ENCODE data around the gene INSIG2. TPM values are rescaled to one million over a fixed set of nuclear protein-coding genes. Genes with fewer than 3 reads are reported as not detected.

The INSIG2 gene
- total and polyA plus RNA-seq, 2 of the 8 experiments (the other 6 are each of a cell fraction or from before 2014, with no cell fraction given): 7.0 to 11.2 TPM

GRCh38 chr2:118145806-118146205 lies 57.5 kb downstream of the INSIG2 start:
- H3K4ac ChIP-seq (replicated peaks; ENCODE audit: insufficient read length, low read depth, low read length): no peak overlapping the region
- ChIA-PET POLR2A (ENCODE audit: partially characterized antibody) (no interaction called here), CTCF (ENCODE audit: partially characterized antibody) (no interaction called here)
- no peak overlapping the region for H2AFZ ChIP-seq (ENCODE audit: low read length)
- H3K79me2 ChIP-seq (ENCODE audit: control insufficient read depth in 1 of 2, insufficient read depth in 2 of 2, low read length in 2 of 2): no peaks in the 10 kb centered on the region
- H2BK20ac ChIP-seq (ENCODE audit: low read length): no peak overlapping the region
- no peak overlapping the region for H4K5ac ChIP-seq (ENCODE audit: insufficient read length, low read depth, low read length)
- 91% methylated on average over 6 of the region's 6 CpGs; no CpG with 5 or more reads in 1 of the 2 experiments for WGBS, 2 experiments (ENCODE audit: extremely low coverage in 1 of 2, insufficient coverage in 1 of 2, insufficient read length in 1 of 2, insufficient replicate concordance in 2 of 2, low coverage in 1 of 2, low lambda C conversion rate in 2 of 2, missing lambda C conversion rate in 1 of 2)
- no peaks in the 10 kb centered on the region for H3K36me3 ChIP-seq (ENCODE audit: control insufficient read depth in 2 of 4, insufficient read depth in 4 of 4, low read length in 3 of 4)
- no peak overlapping the region for H3K23ac ChIP-seq (ENCODE audit: insufficient read length)
- no peak overlapping the region for H3K56ac ChIP-seq (replicated peaks; ENCODE audit: insufficient read length, low read depth, low read length)
- H2BK15ac ChIP-seq (ENCODE audit: low read length): no peak overlapping the region
- no peaks in the 10 kb centered on the region for H3K23me2 ChIP-seq (ENCODE audit: low read depth, low read length)
- no peak overlapping the region for H3K14ac ChIP-seq (ENCODE audit: insufficient read length)
- H4K20me1 ChIP-seq (replicated peaks in 1 of 2; ENCODE audit: control insufficient read depth in 1 of 2, insufficient read depth in 2 of 2, low read length in 2 of 2): no peaks in the 10 kb centered on the region
- H3K27me3 ChIP-seq (replicated peaks in 1 of 4; ENCODE audit: control insufficient read depth in 3 of 4, extremely low read depth in 1 of 4, insufficient read depth in 3 of 4, low read length in 3 of 4): no peaks in the 10 kb centered on the region
- no peaks in the 10 kb centered on the region; a peak in 1 of 4 replicates for H3K9me3 ChIP-seq (ENCODE audit: insufficient read depth in 2 of 2, low read depth in 1 of 2, low read length in 1 of 2)
- H3K27ac ChIP-seq (ENCODE audit: low read depth, low read length): no peak overlapping the region
- no peak overlapping the region for H2BK120ac ChIP-seq (replicated peaks; ENCODE audit: low read depth, low read length)
- no peak overlapping the region for H3K9ac ChIP-seq (replicated peaks in 1 of 4; ENCODE audit: extremely low read depth in 1 of 4, low read depth in 3 of 4, low read length in 3 of 4)
- H2BK12ac ChIP-seq (ENCODE audit: low read depth, low read length): no peak overlapping the region
- H3K4me3 ChIP-seq (ENCODE audit: extremely low read depth in 1 of 4, insufficient read depth in 2 of 4, low read depth in 3 of 4, low read length in 4 of 4): no peak overlapping the region
- H2BK5ac ChIP-seq (ENCODE audit: low read depth, low read length): no peak overlapping the region
- H3K4me1 ChIP-seq (replicated peaks in 1 of 4; ENCODE audit: control insufficient read depth in 3 of 4, insufficient read depth in 4 of 4, low read length in 3 of 4): no peaks in the 10 kb centered on the region; a peak in 1 of 7 replicates
- H3K18ac ChIP-seq (ENCODE audit: extremely low read depth, low read length): no peak overlapping the region
- H3K4me2 ChIP-seq (ENCODE audit: insufficient read depth in 1 of 2, low read depth in 2 of 2, low read length in 2 of 2): no peak overlapping the region
- DNase-seq (ENCODE audit: low read depth in 1 of 2, low spot score in 2 of 2): no peak
- H4K8ac ChIP-seq (ENCODE audit: extremely low read depth, insufficient read depth, low read length): no peak overlapping the region
- peak overlapping the region; percentile 60; the same call in 1 of the 2 replicates for H2AK5ac ChIP-seq (ENCODE audit: low read depth, low read length)
- FAIRE-seq: no peak
- H4K91ac ChIP-seq (replicated peaks; ENCODE audit: insufficient read length, low read length): no peak overlapping the region
- no peaks in the 10 kb centered on the region for H3K79me1 ChIP-seq (ENCODE audit: low read depth, low read length)
- TF ChIP-seq SIN3A (conservative IDR thresholded peaks at IDR 0.05 in 1 of 2, IDR thresholded peaks at IDR 0.05 in 1 of 2; ENCODE audit: low read depth in 1 of 2, low read length in 2 of 2) (no peak), FOSL1 (IDR thresholded peaks at IDR 0.05; ENCODE audit: insufficient read depth, low read depth, low read length) (no peak), SIRT6 (IDR thresholded peaks at IDR 0.05; ENCODE audit: low read length) (no peak), SP2 (IDR thresholded peaks at IDR 0.05; ENCODE audit: low read length) (no peak), EZH2 (IDR thresholded peaks at IDR 0.05; ENCODE audit: low read depth, low read length, severe bottlenecking) (no peak), PHF8 (conservative IDR thresholded peaks at IDR 0.05; ENCODE audit: low read depth, low read length) (no peak), RFX5 (IDR thresholded peaks at IDR 0.05; ENCODE audit: borderline replicate concordance, low read depth, low read length) (no peak), CHD1 (IDR thresholded peaks at IDR 0.05; ENCODE audit: low read depth, low read length) (no peak), TAF7 (optimal IDR thresholded peaks at IDR 0.05; ENCODE audit: borderline replicate concordance, low read depth, low read length) (no peak), RBBP5 (IDR thresholded peaks at IDR 0.05; ENCODE audit: borderline replicate concordance, low read depth, low read length) (no peak), TCF12 (IDR thresholded peaks at IDR 0.05; ENCODE audit: low read depth, low read length) (no peak), SUZ12 (IDR thresholded peaks at IDR 0.05; ENCODE audit: low read length) (no peak)
- TF ChIP-seq, protein P1, sequence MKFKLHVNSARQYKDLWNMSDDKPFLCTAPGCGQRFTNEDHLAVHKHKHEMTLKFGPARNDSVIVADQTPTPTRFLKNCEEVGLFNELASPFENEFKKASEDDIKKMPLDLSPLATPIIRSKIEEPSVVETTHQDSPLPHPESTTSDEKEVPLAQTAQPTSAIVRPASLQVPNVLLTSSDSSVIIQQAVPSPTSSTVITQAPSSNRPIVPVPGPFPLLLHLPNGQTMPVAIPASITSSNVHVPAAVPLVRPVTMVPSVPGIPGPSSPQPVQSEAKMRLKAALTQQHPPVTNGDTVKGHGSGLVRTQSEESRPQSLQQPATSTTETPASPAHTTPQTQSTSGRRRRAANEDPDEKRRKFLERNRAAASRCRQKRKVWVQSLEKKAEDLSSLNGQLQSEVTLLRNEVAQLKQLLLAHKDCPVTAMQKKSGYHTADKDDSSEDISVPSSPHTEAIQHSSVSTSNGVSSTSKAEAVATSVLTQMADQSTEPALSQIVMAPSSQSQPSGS (IDR thresholded peaks at IDR 0.05; ENCODE audit: low read length): no peak
